Pulmonary artery endothelial cell (primary cell): ENCODE results near the gene PREX1. TPM values are rescaled to one million over a fixed set of nuclear protein-coding genes. Genes with fewer than 3 reads are reported as not detected.
A peak's percentile ranks its signal among the peaks of the same experiment; 100 is the strongest.
"Not testable (repeated sequence)": the region's sequence is repeated elsewhere in the genome, so short reads cannot be mapped to it uniquely, and the experiment has no call there.

ENCODE experiments used
- DNase-seq: peaks from one replicate; pipeline ENCODE4 v3.0.0-alpha.2; 2011; ENCODE audit warnings: low read depth, low spot score
- total RNA-seq: library from RNA; depleted of rRNA; stranded (reverse); fragments of >200 nt; gene quantifications from 2 replicates; pipeline ENCODE4 v1.2.3, GENCODE V29; 2014

PREX1 gene
- total RNA-seq: 105 and 115 TPM in 2 replicates

GRCh38 chr20:48827855-48828733, at the start of gene PREX1:
Gene PREX1, minus strand, starts transcription at chr20:48827999. Its CDS starts 139 bp downstream, at chr20:48827860.
- peak; percentile 63 for DNase-seq

GRCh38 chr20:48877304-48877703, 49.5 kb upstream of the PREX1 start:
- DNase-seq: peak; percentile 13

GRCh38 chr20:48875914-48876240, 48.1 kb upstream of the PREX1 start:
- DNase-seq: no peak

GRCh38 chr20:48875233-48875913, 47.6 kb upstream of the PREX1 start:
- DNase-seq: no peak

GRCh38 chr20:48869442-48869841, 41.6 kb upstream of the PREX1 start:
- not testable (repeated sequence) for DNase-seq

- DNase-seq: no peak
These were observed 39.1 kb upstream of the PREX1 start for GRCh38 chr20:48866936-48867335.

GRCh38 chr20:48864738-48865318, 37.0 kb upstream of the PREX1 start:
- DNase-seq: no peak

- no peak for DNase-seq
These were observed 36.5 kb upstream of the PREX1 start for GRCh38 chr20:48864254-48864653.

GRCh38 chr20:48862279-48862678, 34.5 kb upstream of the PREX1 start:
- no peak for DNase-seq

GRCh38 chr20:48861444-48861843, 33.6 kb upstream of the PREX1 start:
- DNase-seq: no peak

GRCh38 chr20:48858075-48858790, 30.4 kb upstream of the PREX1 start:
- DNase-seq: no peak

GRCh38 chr20:48856130-48856529, 28.3 kb upstream of the PREX1 start:
- no peak for DNase-seq

- no peak for DNase-seq
These were observed 27.2 kb upstream of the PREX1 start for GRCh38 chr20:48855046-48855445.

- DNase-seq: no peak
These were observed 24.8 kb upstream of the PREX1 start for GRCh38 chr20:48852609-48853008.

GRCh38 chr20:48851579-48851978, 23.8 kb upstream of the PREX1 start:
- no peak for DNase-seq

GRCh38 chr20:48850977-48851299, 23.1 kb upstream of the PREX1 start:
- DNase-seq: no peak

GRCh38 chr20:48850257-48850976, 22.6 kb upstream of the PREX1 start:
- DNase-seq: no peak

GRCh38 chr20:48849779-48850178, 22.0 kb upstream of the PREX1 start:
- no peak for DNase-seq

GRCh38 chr20:48849299-48849698, 21.5 kb upstream of the PREX1 start:
- no peak for DNase-seq

GRCh38 chr20:48847498-48848205, 19.9 kb upstream of the PREX1 start:
- DNase-seq: no peak
